ENCODE results near the gene RPS24. TPM values are rescaled to one million over a fixed set of nuclear protein-coding genes. Genes with fewer than 3 reads are reported as not detected.

The RPS24 gene
- total and polyA plus RNA-seq, 2 of the 8 experiments (the other 6 are each of a cell fraction or from before 2014, with no cell fraction given) = 2,128 to 3,943 TPM

GRCh38 chr10:78058562-78058961 is 24.9 kb downstream of the RPS24 start:
- TF ChIP-seq PHF8 (conservative IDR thresholded peaks at IDR 0.05; ENCODE audit: low read depth, low read length) = no peak
- no peak for TF ChIP-seq SUZ12 (IDR thresholded peaks at IDR 0.05; ENCODE audit: low read length)
- no peak for TF ChIP-seq HDAC2 (IDR thresholded peaks at IDR 0.05; ENCODE audit: borderline replicate concordance in 1 of 2, low read depth in 2 of 2, low read length in 2 of 2)
- TF ChIP-seq MAFK (IDR thresholded peaks at IDR 0.05; ENCODE audit: low read depth, low read length) = no peak
- no peak for TF ChIP-seq CBX8 (IDR thresholded peaks at IDR 0.05; ENCODE audit: borderline replicate concordance, low read depth, low read length)
- TF ChIP-seq CREB1 (IDR thresholded peaks at IDR 0.05) = no peak
- TF ChIP-seq TAF7 (optimal IDR thresholded peaks at IDR 0.05; ENCODE audit: borderline replicate concordance, low read depth, low read length) = no peak
- no peak for TF ChIP-seq BRCA1 (IDR thresholded peaks at IDR 0.05; ENCODE audit: low read depth, low read length)
- TF ChIP-seq KDM1A (IDR thresholded peaks at IDR 0.05; ENCODE audit: borderline replicate concordance, low read length) = no peak
- TF ChIP-seq RAD21 (IDR thresholded peaks at IDR 0.05 in 1 of 2, conservative IDR thresholded peaks at IDR 0.05 in 1 of 2; ENCODE audit: low read depth in 2 of 2, low read length in 2 of 2) = no peak
- TF ChIP-seq RXRA (IDR thresholded peaks at IDR 0.05; ENCODE audit: insufficient read depth, low read depth, low read length) = no peak
- no peak for TF ChIP-seq NANOG (IDR thresholded peaks at IDR 0.05; ENCODE audit: insufficient read depth, low read depth, low read length, poor library complexity, severe bottlenecking)
- TF ChIP-seq POU5F1 (IDR thresholded peaks at IDR 0.05; ENCODE audit: low read depth, low read length) = no peak
- ChIA-PET CTCF (ENCODE audit: partially characterized antibody) (interaction anchor here (1.5 kb wide), 1 partner anchor 11 kb away, joined by 4 read pairs; no protein-coding TSS in a partner anchor), POLR2A (ENCODE audit: partially characterized antibody) (interaction anchor here (0.7 to 1.0 kb wide), 2 partner anchors 10 to 113 kb away, joined by 3 read pairs; no protein-coding TSS in a partner anchor)
- Histone ChIP-seq H3K36me3 (ENCODE audit: control insufficient read depth in 2 of 4, insufficient read depth in 4 of 4, low read length in 3 of 4) (no peaks in the 10 kb centered on the region), H3K4me2 (ENCODE audit: insufficient read depth in 1 of 2, low read depth in 2 of 2, low read length in 2 of 2) (no peak overlapping the region), H2BK120ac (replicated peaks; ENCODE audit: low read depth, low read length) (no peak overlapping the region), H2BK20ac (ENCODE audit: low read length) (no peak overlapping the region), H4K5ac (ENCODE audit: insufficient read length, low read depth, low read length) (no peak overlapping the region), H3K79me1 (ENCODE audit: low read depth, low read length) (no peaks in the 10 kb centered on the region), H3K9ac (replicated peaks in 1 of 4; ENCODE audit: extremely low read depth in 1 of 4, low read depth in 3 of 4, low read length in 3 of 4) (no peak overlapping the region), H4K91ac (replicated peaks; ENCODE audit: insufficient read length, low read length) (no peak overlapping the region), H3K9me3 (ENCODE audit: insufficient read depth in 2 of 2, low read depth in 1 of 2, low read length in 1 of 2) (no peaks in the 10 kb centered on the region), H4K20me1 (replicated peaks in 1 of 2; ENCODE audit: control insufficient read depth in 1 of 2, insufficient read depth in 2 of 2, low read length in 2 of 2) (no peaks in the 10 kb centered on the region), H3K14ac (ENCODE audit: insufficient read length) (no peak overlapping the region), H3K79me2 (ENCODE audit: control insufficient read depth in 1 of 2, insufficient read depth in 2 of 2, low read length in 2 of 2) (no peaks in the 10 kb centered on the region), H3K56ac (replicated peaks; ENCODE audit: insufficient read length, low read depth, low read length) (no peak overlapping the region), H3K4me3 (ENCODE audit: extremely low read depth in 1 of 4, insufficient read depth in 2 of 4, low read depth in 3 of 4, low read length in 4 of 4) (no peak overlapping the region), H3K27ac (ENCODE audit: low read depth, low read length) (no peak overlapping the region), H2BK15ac (ENCODE audit: low read length) (no peak overlapping the region), H4K8ac (ENCODE audit: extremely low read depth, insufficient read depth, low read length) (no peak overlapping the region), H3K4ac (replicated peaks; ENCODE audit: insufficient read length, low read depth, low read length) (no peak overlapping the region), H2BK12ac (ENCODE audit: low read depth, low read length) (no peak overlapping the region), H2AK5ac (ENCODE audit: low read depth, low read length) (no peak overlapping the region), H3K4me1 (replicated peaks in 1 of 4; ENCODE audit: control insufficient read depth in 3 of 4, insufficient read depth in 4 of 4, low read length in 3 of 4) (no peaks in the 10 kb centered on the region), H3K23me2 (ENCODE audit: low read depth, low read length) (peaks cover 2% of the 10 kb centered on the region; the same call in 1 of the 2 replicates), H3K18ac (ENCODE audit: extremely low read depth, low read length) (no peak overlapping the region), H2AFZ (ENCODE audit: low read length) (no peak overlapping the region), H3K27me3 (replicated peaks in 1 of 4; ENCODE audit: control insufficient read depth in 3 of 4, extremely low read depth in 1 of 4, insufficient read depth in 3 of 4, low read length in 3 of 4) (no peaks in the 10 kb centered on the region; a peak in 1 of 7 replicates), H3K23ac (ENCODE audit: insufficient read length) (no peak overlapping the region), H2BK5ac (ENCODE audit: low read depth, low read length) (no peak overlapping the region)
- DNase-seq (ENCODE audit: low read depth in 1 of 2, low spot score in 2 of 2) (no peak), FAIRE-seq (no peak)
- 84% methylated on average over 5 of the region's 5 CpGs; no CpG with 5 or more reads in 1 of the 2 experiments for WGBS, 2 experiments (ENCODE audit: extremely low coverage in 1 of 2, insufficient coverage in 1 of 2, insufficient read length in 1 of 2, insufficient replicate concordance in 2 of 2, low coverage in 1 of 2, low lambda C conversion rate in 2 of 2, missing lambda C conversion rate in 1 of 2)
